ENCODE data around the gene NHERF2. TPM values are rescaled to one million over a fixed set of nuclear protein-coding genes. Genes with fewer than 3 reads are reported as not detected.

Gene NHERF2
- total and polyA plus RNA-seq, 2 of the 4 experiments (the other 2 are of a cell fraction), result 18.6 to 77.8 TPM

- Histone ChIP-seq H3K56ac (ENCODE audit: extremely low read depth, insufficient read depth, low read length) (no peak overlapping the region), H2BK5ac (ENCODE audit: low read depth, low read length, poor library complexity, severe bottlenecking) (no peak overlapping the region), H2BK15ac (ENCODE audit: low read depth, low read length) (no peak overlapping the region), H2BK120ac (ENCODE audit: low read depth, low read length) (no peak overlapping the region), H4K8ac (ENCODE audit: low read depth in 2 of 2, low read length in 2 of 2) (no peak overlapping the region), H3K4me2 (ENCODE audit: low read depth, low read length) (no peak overlapping the region), H2BK20ac (ENCODE audit: low read depth, low read length) (no peak overlapping the region), H4K20me1 (ENCODE audit: insufficient read depth, low read length) (no peaks in the 10 kb centered on the region; the same call in 1 of the 2 replicates), H3K23ac (ENCODE audit: low read depth, low read length) (no peak overlapping the region), H3K79me1 (ENCODE audit: low read depth in 1 of 2, low read length in 2 of 2) (peaks cover 21 to 29% of the 10 kb centered on the region in 2 experiments), H3K27me3 (ENCODE audit: control insufficient read depth, insufficient read depth, low read length) (peaks cover 23% of the 10 kb centered on the region), H3K36me3 (ENCODE audit: control insufficient read depth, insufficient read depth, low read length) (peaks cover 13% of the 10 kb centered on the region), H3K27ac (ENCODE audit: insufficient read depth, low read length) (no peak overlapping the region), H4K91ac (ENCODE audit: insufficient read depth, low read depth, low read length) (no peak overlapping the region), H3K14ac (replicated peaks; ENCODE audit: low read depth, low read length) (no peak overlapping the region), H3K9me1 (ENCODE audit: insufficient read depth, low read length) (peaks cover 9% of the 10 kb centered on the region), H3K4me3 (ENCODE audit: insufficient read depth, low read depth, low read length) (no peak overlapping the region), H3K9ac (ENCODE audit: low read depth, low read length) (no peak overlapping the region), H4K5ac (ENCODE audit: low read depth, low read length) (no peak overlapping the region), H2AK9ac (replicated peaks; ENCODE audit: low read depth, low read length, poor library complexity) (no peak overlapping the region), H2AFZ (replicated peaks; ENCODE audit: low read length, poor library complexity) (no peak overlapping the region), H3K9me3 (ENCODE audit: control insufficient read depth, insufficient read depth, low read length) (no peaks in the 10 kb centered on the region), H3K4ac (ENCODE audit: low read depth, low read length) (no peak overlapping the region), H3K4me1 (ENCODE audit: control insufficient read depth, insufficient read depth, low read length) (peaks cover 14% of the 10 kb centered on the region), H2AK5ac (ENCODE audit: low read depth, low read length) (no peak overlapping the region), H3K18ac (ENCODE audit: low read depth, low read length) (no peak overlapping the region)
- in situ Hi-C loops (cut with MboI; ENCODE audit: low sequenced_read_pairs) (no loop called here), intact Hi-C loops (cut with micrococcal nuclease) (no loop called here), dilution Hi-C loops (cut with HindIII; ENCODE audit: low sequenced_read_pairs, unreplicated experiment) (no loop called here)
- POLR2A ChIA-PET (ENCODE audit: unreplicated experiment), result no interaction called here
- CTCF ChIA-PET, result no interaction called here
- no CpG with 5 or more reads among the region's 10 CpGs for WGBS, 2 experiments (ENCODE audit: extremely low coverage in 2 of 2, insufficient read length in 1 of 2)
- BruUV-seq (replicated peaks), result no TSS peak
- TF ChIP-seq BHLHE40 (IDR thresholded peaks at IDR 0.05; ENCODE audit: low read depth, low read length), result no peak
- TF ChIP-seq ELK1 (IDR thresholded peaks at IDR 0.05; ENCODE audit: borderline replicate concordance, low read depth, low read length), result no peak
- TF ChIP-seq RCOR1 (IDR thresholded peaks at IDR 0.05; ENCODE audit: insufficient replicate concordance, low read length), result no peak
- TF ChIP-seq CEBPB (IDR thresholded peaks at IDR 0.05; ENCODE audit: low read depth, low read length), result no peak
- TF ChIP-seq USF2 (IDR thresholded peaks at IDR 0.05; ENCODE audit: low read depth, low read length), result no peak
- TF ChIP-seq MXI1 (IDR thresholded peaks at IDR 0.05; ENCODE audit: borderline replicate concordance, low read depth, low read length), result no peak
- no peak for TF ChIP-seq RFX5 (IDR thresholded peaks at IDR 0.05; ENCODE audit: low read depth, low read length)
- TF ChIP-seq RAD21 (IDR thresholded peaks at IDR 0.05; ENCODE audit: low read length), result no peak
- no peak for TF ChIP-seq SMC3 (IDR thresholded peaks at IDR 0.05; ENCODE audit: low read depth, low read length)
- TF ChIP-seq NFE2L2 (IDR thresholded peaks at IDR 0.05; ENCODE audit: low read depth, low read length), result no peak
- no peak for TF ChIP-seq CHD1 (IDR thresholded peaks at IDR 0.05; ENCODE audit: low read depth, low read length)
- no peak for ATAC-seq (ENCODE audit: low read depth)
- DNase-seq, result no peak
Observed at GRCh38 chr16:1987198-1987597, 39.5 kb upstream of the NHERF2 start.
